HG02571 (cell line): Measurements from ENCODE around the gene KCNQ1OT1.

Source experiments
- ATAC-seq: cut with Tn5 transposase; IDR thresholded peaks from one replicate; pipeline ENCODE4 v1.9.1; 2021; ENCODE audit warnings: mild to moderate bottlenecking, moderate library complexity; ENCODE audit not compliant: unreplicated experiment

KCNQ1OT1 gene

DNA sequence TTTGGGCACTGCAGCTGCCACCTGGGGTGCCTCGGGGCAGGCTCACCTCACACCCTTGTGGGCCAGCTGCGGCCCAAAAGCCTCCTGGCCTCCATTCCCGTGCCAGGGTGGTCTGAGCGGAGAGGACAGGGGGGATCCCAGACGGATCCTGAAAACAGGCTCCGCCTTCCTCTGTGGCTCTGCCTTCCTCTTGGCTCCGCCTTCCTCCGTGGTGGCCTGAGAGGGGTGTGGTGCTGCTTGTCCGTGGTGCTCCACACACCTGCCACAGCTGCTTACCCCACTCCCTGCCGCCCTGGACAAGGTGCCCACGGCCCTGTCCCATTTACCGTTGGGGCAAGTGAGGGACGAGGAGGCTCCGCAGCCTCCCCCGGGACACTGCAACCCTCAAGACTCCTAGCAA, 23.2 kb upstream of the KCNQ1OT1 start:
- no peak for ATAC-seq

DNA sequence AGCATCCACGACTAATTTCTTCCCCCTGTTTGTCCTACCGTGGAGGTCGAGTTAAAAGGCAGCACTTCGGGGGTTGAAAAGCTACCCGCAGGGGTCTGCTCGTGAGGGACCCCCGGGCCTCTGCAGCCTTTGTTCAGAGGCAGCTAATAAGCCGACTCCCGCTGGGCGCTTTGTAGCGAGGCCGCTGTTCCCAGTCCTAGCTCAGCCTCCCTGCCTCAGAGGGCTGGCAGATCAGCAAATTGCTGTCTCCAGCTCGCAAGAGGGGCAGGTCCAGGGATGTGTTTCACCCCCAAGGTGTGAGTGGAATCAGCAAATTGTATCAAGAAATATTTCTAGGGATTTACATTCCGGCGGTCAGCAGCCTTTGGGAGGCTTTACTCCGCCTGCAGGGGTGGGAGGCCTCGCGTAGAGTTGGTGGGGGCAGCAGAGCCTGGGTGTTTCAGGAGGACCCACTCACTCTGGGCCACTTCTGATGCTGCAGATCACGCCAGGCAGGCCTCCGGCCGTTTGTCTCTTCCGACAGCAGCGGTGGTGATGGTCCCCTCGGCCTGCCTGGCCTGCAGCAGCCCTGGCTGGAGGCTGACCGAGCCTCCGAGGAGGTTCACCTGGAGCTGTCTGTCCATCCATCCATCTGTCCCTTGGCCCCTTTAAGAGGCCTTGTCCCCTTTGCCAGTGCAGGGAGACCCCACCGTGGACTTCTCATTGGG, 21.6 kb upstream of the KCNQ1OT1 start:
- ATAC-seq: no peak

DNA sequence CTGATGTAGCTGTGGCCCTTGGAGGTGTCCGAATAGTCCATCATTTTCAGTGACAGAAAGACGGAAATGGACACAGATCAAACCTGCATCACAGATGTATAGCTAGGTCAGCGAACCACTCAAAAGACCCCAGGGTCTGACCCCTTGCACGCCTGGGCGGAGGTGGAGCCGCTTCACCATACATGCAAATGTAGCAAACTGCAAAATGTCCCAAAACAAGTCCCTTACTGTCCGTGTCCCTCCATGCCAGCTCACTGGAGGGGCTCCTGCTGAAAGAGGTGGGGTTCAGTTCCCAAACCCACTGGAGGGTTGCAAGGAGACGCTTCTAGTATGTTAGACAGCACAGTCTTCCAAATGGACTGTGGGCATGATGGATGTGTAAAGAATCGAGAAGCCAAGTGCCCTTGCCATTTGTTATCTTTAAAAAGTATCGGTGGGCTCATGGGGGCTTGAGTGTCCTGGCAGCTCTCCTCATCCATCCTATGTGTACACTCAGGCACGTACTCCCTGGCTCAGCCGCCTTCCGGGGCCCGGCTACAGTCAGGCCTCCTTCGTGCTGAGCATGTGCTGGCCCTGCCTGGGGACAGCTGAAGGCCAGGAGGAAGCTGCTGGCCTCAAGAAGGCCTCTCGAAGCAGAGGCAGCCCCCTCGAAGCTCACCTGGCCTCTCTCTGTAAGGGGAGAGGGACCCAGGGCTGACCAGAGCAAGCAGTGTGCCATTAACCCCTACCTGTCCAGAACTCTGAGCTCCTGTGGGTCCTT, 20.2 kb upstream of the KCNQ1OT1 start:
- ATAC-seq: no peak

DNA sequence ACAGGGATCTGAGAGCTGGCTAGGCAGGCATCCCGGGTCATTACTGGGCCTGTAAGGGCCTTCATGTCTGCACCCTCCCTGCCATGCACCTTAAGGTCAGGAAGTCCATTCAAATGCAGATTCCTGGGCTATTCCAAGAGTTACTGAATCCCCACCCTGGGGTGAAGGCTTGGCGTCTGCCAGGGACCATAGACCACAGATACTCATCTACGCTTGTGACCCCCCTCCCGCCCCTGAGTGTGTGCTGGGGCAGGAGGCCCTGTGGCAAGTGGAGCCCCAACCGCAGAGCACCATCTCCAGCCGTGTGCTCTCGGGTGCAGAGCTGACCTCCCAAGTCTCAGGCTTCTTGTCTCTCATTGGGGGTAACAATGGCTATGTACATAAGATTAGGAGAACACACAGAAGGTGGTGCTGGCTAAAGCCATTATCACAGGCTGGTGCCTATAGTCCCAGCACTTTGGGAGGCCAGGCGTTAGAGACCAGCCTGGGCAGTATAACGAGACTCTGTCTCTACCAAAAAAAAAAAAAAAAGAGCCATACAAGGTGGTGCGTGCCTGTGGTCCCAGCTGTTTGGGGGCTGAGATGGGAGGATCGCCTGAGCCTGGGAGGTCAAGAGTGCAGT, 19.1 kb upstream of the KCNQ1OT1 start:
- no peak for ATAC-seq

DNA sequence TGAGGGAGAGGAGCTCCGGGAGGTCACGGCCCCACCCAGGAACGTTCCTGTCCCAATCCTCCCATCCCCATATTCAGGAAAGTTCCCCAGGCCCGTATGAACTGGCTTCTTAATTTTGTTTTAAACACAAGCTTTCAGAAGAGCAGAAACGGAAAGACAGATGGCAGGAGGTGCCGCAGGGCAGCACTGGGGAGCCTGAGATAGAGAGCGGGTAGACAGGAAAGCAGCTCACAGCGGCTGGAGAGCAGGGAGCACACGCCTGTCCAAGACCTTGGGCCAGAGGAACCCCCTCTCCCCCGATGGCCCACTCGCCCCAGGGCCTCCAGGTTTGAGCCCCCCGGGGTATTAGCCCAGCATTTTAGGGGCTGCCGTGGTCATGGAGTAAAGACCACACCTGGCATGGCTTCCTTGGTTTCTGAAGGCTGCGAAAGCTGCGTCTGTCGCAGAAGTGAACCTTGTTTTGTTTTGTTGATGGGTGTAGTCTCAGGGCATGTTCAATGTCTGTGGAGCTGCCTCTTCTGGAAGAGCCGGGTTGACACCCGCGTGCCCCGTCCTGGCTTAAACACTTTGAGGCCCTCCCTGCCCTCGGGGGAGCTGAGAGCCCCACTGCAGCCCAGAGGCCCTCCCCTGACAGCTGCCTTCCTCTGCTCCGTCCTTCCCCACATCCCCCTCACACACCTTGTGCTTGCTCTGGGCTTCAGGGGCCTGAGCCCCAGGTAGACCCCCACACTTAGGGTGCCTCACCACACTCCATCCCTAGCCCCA, 17.9 kb upstream of the KCNQ1OT1 start:
- ATAC-seq: no peak

DNA sequence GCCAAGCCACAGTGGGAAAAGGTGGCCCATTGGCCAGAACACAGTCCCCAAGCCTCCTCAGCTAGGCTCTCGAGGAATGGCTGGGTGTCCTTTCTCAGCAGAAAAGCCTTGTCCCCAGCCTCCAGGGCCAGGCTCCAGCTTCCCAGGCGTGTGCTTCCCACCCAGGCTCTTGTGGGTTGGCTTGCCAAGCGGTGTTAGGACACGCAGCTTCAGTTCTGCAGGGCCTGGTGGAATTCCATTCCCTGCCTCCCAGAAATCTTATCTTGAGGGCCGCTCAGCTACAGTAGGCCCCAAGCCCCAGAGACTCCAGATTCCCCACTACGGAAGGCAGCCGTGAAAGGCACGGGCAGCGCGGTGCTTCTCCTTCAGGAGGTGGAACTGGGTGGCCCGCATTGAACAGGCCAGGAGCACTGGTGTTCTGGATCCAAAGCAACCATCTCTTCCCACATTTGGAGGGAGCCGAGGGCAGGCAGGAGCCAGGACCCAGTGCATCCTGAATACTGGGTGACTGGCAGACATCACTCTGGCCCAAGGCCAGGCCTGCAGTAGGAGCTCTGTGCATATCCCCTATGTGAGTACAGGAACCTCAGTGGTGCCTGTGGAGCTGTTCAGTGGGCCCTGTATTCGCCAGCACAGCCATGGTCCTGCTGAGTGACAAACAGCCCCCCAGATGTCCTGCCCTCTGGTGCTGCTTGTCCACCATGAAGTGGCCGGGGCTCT, 16.7 kb upstream of the KCNQ1OT1 start:
- no peak for ATAC-seq

DNA sequence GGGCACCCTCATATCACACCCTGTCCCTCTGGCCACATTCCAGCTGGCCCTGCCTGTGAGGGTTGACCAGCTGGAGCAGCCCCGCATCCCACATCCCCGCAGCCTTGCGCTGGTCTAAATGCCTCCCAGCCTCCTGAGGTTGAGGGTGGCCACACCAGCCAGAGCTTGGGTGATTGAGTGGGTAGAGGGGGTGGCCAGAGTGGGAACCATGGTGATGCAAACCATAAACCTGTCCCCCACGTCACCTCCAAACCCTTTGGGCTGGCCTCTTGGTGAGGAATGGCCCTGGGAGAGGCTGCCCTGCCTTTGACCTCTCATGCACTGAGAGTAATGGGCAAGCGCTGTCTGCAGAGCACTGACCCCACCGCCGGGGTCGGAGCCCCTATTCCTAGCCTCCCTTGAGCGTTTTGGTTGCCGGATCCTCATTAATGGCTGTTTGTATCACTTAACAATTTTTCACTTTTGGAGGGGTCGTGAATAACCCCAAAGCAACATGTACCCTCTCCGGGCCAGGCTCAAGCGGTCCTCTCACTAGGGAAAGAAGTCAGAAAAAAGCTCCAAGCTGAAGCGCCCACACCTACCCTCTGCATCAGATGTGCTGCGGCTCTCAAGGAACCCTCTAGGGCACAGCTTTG, 16.0 kb upstream of the KCNQ1OT1 start:
- no peak for ATAC-seq

DNA sequence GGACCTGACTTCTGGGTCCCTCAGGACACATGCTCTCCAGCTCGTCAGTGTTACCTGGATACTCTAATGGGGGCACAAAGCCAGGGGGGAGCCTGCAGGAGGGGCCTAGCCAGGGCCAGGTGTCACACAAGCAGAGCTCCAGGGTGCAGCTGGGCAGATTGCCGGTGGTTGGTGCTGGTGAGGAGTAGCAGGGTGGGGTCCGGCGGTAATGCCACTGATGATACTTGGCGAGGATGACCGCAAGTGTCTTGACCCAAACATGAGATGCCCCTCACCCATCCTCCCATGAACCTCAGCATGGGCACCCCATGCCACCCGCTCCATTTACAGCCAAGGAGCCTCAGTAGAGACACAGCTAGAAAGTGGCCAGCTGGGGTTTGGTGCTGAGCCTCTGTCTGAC, 15.1 kb upstream of the KCNQ1OT1 start:
- ATAC-seq: no peak

DNA sequence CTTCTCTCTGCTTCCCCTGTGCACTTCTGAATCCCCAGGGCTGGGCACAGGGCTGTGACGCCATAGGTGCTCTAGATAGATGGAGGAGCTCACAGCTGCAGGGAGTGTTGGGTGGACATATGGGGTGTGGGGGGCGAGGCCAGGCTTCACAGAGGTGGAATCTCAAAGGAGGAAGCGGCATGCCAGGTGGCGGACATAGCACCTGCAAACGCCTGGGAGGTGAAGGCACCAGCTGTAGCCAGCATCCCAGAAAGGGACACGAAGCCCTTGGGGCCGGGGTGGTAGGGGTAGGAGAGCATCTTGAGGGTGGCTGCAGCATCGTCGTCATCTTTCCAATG, 14.6 kb upstream of the KCNQ1OT1 start:
- ATAC-seq: no peak

DNA sequence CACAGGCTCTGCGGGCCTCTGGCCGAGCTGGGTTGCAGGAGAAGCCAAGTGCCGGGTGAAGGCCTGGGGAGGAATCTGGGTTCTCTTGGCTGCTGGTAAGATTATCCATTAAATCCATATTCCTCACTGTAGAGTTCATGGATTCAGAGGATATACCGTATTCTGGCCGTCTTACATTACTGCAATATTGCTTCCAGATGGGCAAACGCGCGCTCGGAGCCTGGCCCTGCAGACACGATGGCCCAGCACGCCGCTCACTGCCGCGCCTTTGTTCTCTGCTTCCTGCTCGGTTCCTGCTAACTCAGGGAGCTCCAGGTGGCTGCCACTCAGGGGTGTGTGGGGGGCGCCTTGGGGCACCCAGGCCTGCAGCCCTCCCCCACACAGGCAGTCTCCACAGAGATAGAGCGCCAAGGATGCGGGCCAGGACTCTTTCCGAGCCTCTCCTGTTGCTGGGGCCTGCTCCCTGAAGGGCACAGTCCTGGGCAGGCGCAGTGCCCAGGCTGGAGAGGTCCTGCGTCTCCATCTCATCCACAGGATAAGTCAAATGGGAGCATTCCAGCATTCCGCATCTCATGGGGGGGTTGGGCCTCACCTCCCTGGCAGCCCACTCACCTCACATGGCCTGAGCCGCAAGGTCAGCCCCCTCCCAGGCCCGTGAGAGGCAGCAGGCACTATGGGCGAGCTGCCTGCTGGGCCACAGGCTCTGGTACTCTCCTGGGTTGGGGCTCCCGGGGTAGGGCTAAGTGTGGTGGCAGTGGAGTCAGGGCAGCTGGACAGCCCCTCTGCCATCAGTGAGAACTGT, 14.1 kb upstream of the KCNQ1OT1 start:
- no peak for ATAC-seq

DNA sequence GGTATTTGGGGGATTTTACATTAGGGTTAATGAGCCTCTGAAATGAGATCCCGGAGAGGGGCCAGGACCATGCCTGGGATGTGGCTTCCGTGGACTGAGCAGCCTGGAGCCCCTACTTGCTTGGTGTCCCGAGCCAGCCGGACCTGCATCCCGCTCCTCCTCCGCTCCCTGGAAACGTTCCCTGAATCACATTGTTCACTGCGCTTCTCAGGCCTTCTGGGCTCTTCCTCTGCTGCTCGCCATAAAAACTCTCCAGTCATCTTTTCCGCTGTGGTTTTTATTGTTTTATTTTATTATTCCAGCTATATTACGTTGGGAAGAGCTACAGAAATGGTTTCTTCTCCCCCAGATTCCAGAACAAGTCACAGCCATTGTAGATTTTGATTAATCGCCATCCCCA, 13.3 kb upstream of the KCNQ1OT1 start:
- ATAC-seq: no peak

DNA sequence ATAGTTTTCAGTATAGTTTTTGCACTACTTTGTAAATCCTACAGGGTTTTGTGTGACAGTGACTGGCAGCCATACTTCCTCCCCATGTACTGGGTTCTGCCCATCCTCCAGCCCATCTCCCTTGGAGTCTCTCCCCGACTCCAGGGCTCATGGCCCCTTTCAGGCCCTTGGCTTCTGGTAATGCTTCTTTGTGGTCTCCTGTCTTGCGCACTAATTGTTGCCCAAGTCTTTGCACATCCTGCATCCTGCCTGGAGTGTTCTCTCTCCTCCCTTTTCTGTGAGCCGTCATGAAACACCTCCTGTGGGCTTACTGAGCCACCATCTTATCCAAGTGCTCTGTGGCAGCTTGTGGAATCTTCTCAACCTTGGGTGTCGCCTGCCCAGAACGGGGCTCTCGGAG, 11.4 kb upstream of the KCNQ1OT1 start:
- no peak for ATAC-seq

DNA sequence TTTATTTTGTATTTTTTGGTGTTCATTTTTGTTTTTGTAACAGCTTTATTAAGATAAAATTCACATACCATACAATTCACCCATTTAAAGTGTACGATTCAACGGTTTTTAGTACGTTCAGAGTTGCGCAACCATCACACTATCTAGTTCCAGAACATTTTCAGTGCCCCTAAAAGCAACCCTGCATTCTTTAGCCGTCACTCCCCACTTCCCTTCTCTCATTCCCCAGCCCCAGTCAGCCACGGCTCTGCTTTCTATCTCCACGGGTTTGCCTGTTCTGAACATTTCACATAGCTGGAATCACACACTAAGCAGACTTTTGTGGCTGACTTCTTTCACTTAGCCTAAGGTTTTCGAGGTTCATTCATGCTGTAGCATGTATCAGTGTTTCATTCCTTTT, 9.6 kb upstream of the KCNQ1OT1 start:
- no peak for ATAC-seq

DNA sequence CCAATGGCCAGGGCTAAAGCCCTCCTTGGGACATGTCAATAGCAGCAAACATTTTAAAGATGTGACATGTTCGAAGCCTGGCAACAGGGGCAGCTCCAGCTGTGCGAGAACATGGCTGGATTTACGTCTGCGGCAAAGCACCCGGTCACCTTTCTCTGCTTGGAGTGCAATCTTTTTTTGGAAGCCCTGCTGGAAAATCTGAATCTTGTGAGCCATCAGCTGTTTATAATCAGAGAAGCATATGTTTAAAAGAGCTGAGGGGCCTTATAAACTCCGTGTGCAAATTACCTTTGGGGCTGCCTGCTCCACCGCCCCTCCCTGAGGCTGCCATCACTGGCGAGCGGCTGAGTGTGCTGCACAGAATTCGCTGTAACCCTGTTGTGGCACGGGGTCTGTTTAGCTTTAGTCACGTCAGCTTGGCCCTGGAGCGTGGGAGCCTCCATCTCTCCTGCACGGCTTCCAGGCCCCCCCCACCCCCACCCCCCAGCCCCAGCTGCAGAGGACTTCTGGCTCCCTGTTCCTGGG, 9.0 kb upstream of the KCNQ1OT1 start:
- no peak for ATAC-seq

DNA sequence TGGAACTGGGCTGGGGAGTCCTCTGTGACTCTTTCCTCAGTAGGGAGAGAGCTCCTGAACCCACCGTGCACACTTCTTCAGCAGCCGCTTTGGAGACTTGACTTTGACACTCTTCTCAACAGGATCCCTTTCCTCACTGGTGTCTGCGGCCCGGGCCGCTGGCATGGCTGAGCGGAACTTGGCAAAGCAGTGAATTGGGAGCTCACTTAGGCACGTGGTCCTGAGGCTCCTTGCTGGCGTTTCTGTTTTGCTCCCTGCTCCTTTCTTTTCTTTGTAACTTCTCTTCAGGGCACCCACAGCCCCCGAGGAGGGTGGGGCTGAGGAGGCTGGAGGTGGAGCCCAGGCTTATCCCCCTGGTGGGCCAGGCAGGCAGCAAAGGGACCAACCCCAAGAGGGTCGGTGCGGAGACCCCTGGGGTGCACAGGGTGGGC, 8.4 kb upstream of the KCNQ1OT1 start:
- ATAC-seq: no peak

DNA sequence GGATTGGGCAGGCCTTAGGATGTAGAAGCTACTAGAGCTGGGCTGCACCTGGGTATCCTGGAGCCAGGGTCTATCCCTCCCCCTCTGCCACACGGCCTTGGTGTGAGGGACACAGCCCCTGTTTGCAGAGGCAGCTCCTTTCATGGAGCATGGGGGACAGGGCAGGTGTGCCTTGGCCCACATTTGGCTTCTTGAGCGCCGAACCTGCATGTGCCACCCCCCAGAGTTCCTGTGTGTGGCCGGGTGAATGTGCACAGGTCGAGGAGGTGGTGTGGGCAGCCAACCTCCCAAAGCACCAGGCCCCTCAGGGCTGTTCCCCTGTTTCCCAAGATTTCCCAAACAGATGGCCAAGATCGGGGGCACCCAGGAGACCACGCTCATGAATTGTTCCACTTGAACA, 7.9 kb upstream of the KCNQ1OT1 start:
- ATAC-seq: no peak

DNA sequence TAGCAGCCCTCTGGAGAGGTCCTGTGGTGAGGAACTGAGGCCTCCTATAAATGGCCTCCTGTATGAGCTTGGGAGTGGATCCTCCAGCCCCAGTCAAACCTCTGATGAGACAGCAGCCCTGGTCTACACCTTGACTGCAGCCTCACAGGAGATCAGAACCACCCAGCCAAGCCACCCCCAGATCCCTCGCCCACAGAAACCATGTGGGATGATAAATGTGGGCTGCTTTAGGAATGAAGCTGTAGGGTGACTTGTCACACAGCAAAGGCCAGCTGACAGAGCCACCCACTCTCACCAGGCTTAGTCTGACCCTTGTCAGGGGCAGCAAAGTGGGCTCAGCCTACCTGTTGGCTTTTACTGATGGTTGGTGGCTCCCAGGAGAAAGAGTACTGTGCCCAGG, 6.5 kb upstream of the KCNQ1OT1 start:
- no peak for ATAC-seq

DNA sequence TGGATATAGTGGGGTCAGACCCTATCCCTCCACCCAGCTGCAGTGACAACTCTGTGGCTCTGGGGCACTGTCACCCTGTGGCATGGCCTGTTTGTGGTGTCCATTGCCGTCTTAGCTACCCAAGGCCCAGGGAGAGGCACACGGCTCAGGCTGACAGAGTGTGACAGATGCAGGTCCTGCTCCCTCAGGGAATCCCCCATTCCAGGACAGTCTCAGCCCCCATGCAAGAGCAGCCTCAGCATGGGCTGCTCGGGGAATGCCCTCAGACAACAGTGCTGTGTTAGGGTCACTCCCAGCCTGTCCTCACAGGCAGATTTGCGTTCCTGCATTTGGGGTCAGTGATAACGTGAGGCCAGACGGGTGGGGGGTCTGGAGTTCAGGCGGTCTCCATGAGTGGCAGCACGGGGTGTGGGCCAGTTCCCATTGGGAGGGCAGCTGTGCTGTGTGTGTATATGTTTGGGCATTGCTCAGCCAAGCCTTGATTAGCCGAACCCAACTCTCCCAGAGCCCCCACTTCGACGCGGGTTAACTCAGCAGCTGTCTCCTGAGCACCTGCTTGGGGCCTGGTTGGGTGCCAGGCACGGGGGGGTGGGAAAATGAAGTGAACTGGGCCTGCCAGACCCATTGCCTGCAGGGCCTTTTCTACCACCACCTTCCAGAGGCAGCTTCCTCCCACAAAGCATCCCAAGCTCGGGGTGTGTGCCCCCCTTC, 5.3 kb upstream of the KCNQ1OT1 start:
- no peak for ATAC-seq

DNA sequence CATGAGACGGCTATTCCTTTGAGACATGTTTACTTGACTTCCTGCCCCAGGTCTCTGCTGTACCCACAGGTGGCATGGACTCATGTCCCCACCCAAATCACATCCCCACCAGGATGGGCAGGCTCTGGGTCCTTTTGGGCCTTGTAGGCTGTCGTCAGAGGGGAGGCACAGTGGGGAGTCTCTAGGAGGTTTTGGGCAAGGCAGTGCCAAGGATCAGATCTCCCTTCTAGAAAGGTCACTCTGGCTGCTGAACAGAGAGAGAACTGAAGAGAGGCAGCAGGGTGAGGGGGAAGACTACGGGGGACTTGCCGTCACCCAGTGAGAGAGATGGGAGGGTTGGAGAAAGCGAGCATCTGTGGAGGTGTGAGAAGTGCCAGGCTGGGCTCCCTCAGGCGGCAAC, 4.6 kb upstream of the KCNQ1OT1 start:
- no peak for ATAC-seq
